Fibroblast of skin of scalp (primary cell): ENCODE data around the gene CLN6.
A peak's percentile ranks its signal among the peaks of the same experiment; 100 is the strongest.
"Not testable (repeated sequence)": the region's sequence is repeated elsewhere in the genome, so short reads cannot be mapped to it uniquely, and the experiment has no call there.

Experiments
- DNase-seq: peaks from one replicate; pipeline ENCODE4 v3.0.0-alpha.2; 2013

The CLN6 gene

GRCh38 chr15:68223171-68223570, 6.4 kb downstream of the CLN6 start:
- DNase-seq: no peak

- DNase-seq: not testable (repeated sequence)
Measured at GRCh38 chr15:68222432-68222743, 7.1 kb downstream of the CLN6 start.

DNA sequence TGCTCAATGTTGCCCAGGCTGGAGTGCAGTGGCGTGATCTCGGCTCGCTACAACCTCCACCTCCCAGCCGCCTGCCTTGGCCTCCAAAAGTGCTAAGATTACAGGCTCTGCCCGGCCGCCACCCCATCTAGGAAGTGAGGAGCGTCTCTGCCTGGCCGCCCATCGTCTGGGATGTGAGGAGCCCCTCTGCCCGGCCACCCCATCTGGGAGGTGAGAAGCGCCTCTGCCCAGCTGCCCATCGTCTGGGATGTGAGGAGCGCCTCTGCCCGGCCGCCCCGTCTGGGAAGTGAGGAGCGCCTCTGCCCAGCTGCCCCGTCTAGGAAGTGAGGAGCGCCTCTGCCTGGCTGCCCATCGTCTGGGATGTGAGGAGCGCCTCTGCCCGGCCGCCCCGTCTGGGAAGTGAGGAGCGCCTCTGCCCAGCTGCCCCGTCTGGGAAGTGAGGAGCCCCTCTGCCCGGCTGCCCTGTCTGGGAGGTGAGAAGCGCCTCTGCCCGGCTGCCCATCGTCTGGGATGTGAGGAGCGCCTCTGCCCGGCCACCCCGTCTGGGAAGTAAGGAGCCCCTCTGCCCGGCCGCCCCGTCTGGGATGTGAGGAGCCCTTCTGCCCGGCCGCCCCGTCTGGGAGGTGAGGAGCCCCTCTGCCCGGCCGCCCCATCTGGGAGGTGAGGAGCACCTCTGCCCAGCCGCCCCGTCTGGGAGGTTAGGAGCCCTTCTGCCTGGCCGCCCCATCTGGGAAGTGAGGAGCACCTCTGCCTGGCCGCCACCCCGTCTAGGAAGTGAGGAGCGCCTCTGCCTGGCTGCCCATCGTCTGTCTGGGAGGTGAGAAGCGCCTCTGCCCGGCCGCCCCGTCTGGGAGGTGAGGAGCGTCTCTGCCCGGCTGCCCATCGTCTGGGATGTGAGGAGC, 7.7 kb downstream of the CLN6 start:
- not testable (repeated sequence) for DNase-seq

- DNase-seq: no peak
Measured at GRCh38 chr15:68220967-68221366, 8.6 kb downstream of the CLN6 start.

DNA sequence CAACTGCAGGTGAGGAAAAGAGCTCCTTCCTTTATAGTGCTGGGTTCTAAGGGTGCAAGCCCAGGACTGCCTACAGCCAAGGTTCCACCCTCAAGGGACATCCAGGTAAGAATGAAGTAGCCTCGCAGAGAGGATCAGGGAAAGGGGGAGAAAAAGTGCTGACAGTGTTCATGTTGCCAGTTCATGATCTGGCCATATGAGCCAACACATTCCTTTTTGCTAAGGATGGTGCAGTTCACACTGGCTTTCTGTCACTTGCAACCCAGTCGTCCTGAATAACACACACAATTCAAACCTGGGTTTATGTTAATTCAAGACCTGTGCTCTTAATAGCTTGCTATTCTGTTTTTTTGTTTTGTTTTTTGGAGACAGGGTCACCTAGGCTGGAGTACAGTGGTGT, 9.0 kb downstream of the CLN6 start:
- DNase-seq: no peak

GRCh38 chr15:68218847-68219798, 10.4 kb downstream of the CLN6 start:
- no peak for DNase-seq

DNA sequence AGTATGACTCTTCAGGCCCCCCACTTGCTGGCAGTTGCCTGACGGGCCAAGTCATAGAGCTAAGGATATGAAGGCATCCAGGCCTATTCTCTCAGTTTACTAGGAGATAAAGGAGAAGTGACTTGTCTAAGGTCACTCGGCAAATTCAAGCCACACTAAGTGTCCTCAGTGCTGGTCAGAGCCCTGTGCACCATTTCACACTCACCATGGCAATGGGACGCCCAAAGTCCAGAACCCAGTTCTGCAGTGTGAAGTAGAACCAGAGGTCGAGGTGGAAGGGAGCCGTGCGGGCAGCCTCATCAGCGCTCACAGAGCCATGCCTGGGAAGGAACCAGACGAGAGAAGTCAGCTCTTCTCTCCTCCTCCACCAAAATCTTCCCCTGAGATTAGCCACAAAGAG, 11.2 kb downstream of the CLN6 start:
- DNase-seq: no peak

DNA sequence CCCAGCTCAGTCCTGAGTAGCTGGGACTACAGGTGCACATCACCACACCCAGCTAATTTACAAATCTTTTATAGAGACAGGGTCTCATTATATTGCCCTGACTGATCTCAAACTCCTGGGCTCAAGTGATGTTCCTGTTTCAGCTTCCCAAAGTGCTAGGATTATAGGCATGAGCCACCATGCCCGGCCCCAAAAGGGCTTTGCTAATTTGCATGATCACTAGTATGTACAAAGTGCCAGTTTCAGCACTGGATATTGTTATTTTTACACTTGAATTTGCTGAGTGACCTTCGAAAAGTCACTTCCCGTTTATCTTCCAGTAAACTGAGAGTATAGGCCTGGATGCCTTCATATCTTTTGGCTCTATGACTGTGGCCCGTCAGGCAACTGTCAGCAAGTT, 12.2 kb downstream of the CLN6 start:
- DNase-seq: no peak

DNA sequence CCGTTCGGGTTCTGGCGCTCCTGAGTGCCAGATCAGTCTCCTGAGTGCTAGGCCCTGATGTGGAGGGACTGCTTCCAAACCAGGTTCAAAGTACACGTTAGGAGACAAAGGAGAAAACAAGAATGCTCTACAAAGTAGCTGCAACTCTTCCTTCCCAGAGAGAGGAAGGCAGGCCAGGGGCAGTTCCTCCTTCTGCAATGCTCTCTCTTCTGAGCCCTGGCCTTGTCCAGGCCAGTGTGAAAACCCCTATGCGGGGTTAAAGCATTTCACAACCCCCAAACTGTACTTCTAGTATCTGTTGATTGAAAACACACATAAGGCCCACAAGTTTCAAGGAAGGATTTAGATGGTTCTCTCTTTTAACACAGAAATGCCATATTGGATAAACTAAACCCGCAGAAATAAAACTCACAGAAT, 14.7 kb downstream of the CLN6 start:
- no peak for DNase-seq

GRCh38 chr15:68213991-68214837, 15.3 kb downstream of the CLN6 start:
- no peak for DNase-seq

- DNase-seq: not testable (repeated sequence)
Measured at GRCh38 chr15:68213491-68213845, 16.1 kb downstream of the CLN6 start.

DNA sequence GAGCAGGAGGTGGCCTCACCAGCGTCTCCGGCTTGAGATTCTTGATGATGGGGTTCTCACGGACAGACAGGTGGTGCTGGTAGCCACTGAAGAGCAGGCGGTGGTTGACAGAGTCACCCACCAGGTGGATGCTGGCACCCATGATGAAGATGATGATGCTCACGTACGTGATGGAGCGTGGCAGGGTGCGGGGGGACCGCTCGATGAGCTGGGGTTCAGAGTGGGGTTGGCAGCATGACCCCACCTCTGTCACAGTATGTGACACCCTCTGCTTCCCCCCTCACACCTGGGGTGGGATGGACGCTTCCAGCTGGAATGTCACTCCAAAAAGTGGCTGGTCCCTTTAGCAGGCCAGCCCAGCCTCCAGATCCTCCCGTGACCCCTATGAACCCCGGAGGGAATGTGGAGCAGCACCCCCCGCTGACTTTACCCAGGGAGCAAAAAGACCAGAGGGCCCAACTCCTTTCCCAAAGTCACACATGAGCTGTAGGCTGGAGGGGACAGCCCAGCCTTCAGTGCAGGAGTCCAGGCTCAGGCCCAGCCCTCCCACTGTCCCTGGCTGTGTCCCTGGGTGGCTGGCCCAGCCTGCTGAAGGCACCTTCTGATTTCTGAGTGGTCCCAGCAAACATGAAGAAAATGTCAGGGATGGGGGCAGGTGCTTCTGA, 17.7 kb downstream of the CLN6 start:
- no peak for DNase-seq

DNA sequence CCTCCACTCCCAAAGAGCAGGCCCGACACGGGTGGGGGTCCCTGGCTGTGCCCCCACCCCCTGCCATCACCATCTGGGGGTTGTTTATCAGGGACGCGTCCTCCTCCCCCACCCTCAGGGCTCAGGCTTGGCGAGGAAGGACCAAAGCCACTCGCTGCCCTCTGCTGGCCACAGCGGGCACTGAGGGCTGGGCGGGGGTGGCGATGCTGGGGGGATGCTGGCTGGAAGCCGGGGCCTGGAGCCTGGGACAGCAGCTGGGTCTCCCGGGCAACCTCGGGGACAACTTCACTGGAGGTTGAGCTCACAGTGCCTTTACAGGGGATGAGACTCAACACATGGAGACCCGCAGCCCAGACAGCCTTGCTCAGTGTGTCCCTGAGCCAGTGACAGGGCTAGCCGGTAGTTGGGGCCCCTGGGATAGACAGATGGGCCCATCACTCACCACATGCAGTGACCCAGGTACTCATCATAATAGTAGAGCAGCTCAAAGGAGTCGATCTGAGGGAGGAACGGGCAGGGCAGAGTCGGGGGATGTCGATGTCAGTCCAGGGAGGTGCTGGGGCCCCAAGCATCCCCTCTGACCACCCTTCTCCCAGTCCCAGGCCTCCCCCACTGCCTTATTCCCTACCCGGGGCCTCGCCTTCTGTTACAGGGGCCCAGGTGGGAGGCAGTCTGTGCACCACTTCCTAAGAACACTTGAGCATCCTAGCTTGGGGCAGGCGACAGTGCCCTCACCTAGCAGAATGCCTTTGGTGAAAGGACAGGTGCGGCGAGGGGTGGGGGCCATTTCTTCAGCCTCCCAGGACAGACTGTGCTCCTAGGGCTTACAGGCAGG, 18.5 kb downstream of the CLN6 start:
- peak; percentile 62 for DNase-seq

DNA sequence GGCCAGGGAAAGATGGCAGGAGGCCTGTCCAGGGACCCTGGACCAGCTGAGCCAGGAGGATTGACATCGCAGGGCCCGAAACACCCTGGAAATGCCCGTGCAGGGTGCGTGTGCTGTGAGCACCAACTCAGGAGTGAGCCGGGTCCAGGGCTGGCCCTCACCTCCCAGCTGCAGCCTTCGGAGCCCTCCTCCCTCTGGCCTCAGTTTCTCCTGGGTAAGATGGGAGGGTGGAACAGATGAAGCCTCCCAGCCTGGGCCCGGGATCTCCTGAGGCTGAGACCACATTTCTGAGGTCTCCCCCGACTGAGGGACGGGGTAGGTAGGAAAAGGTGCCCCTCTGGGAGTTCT, 19.1 kb downstream of the CLN6 start:
- no peak for DNase-seq

GRCh38 chr15:68209735-68210408, 19.7 kb downstream of the CLN6 start:
- DNase-seq: no peak

DNA sequence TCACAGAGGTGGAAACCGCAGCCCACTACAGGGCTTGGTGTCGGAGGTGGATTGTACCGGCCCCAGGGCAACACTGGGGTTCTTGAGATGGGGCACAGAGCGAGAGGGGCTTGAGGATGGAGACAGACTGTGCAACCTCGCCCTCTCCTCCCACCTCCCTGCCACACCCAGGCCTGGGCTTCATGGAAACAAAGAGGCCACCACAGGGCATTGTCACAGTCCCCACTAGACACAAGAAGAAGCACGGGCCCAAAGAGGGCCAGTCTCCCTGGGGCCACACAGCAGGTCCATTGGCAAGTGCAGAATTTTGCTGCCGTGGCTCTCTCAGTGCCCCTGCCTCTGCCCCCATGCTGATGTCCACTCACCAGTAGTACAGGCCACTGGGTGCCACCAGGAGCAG, 20.3 kb downstream of the CLN6 start:
- no peak for DNase-seq

DNA sequence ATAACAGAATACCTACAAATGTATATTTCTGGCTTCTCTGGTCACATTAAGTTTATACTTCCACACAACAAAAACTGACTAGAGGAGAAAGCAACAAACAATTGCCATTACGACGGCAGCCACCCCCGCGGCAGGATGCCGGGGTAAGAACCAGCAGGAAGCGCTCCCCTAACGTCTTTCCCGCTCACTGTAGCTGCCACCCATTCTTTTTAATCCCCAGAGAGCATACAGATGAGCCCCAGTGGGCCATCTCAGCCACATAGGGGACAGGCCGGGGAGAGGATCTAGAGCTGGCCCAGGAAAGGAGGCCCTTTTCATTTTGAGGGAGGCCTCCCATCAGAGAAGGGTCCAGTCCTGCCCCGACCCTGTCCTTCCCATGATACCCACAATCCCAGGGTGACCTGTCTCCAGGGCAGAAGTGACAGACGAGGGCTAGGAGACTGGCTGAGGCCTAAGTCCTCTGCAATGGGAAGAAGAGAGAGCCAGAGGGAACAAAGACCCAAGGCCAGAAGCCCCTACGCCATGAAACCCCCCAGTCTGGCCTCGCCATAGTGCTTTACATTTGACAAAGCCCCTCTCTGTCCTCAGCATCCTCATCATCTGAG, 20.8 kb downstream of the CLN6 start:
- no peak for DNase-seq

DNA sequence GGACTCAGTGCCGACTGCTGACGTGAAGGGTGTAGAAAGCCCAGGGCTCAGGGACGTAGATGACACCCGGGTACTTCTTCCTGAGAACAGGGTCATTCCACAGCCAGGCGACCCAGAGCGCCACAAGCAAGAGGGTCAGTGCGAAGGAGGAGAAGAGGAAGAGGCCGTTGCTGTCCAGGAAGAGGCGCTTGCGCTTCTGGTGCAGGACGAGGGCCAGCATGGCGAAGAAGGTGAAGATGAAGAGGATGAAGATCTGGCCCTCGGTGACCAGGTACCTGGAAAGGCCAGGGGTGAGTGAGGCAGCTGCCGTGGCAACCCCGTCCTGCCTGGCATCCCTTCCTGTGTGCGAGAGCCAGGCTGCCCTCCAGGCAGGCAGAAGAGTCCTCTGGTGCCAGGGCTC, 21.4 kb downstream of the CLN6 start:
- no peak for DNase-seq

GRCh38 chr15:68207176-68207935, 22.2 kb downstream of the CLN6 start:
- DNase-seq: no peak
